LNCAP (cell line): ENCODE data around the gene DVL2.

Experiments used
- TF ChIP-seq, protein P1 (sequence below): fragments of 450-650 bp; IDR thresholded peaks from 2 replicates; pipeline ENCODE4 v1.5.1; 2017; ENCODE audit warnings: mild to moderate bottlenecking

Gene DVL2

DNA sequence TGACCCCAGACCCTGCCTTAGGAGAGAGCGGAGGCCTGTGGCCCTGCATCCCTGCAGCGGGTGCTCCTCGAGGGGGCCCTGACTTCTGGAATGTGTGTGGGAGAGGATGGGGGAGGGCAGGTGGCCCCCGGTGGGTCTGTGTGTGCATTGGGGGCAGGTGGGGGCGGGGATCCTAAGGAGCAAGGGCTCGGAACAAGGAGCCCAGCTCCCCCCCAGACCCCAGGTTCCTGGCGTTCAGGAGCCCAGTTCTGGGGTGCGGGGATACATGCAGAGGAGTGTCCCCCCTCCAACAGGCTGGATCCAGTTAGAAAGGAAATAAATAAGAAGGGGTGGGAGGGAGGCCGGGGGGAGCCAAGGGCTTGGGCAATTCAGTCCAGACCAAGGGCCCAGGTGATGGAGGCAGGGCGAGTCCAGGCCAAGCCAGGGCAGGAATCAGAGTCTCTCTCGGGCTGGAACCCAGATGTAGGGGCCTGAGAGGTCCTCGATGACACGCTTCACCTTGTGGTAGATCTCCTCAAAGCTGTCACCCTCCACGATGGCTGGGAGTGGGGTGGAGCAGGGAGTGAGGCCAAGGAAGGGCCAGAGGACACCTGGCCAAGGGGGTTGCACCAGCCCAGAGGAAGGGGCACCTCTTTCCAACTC is 43.9 kb downstream of the DVL2 start:
- TF ChIP-seq, protein P1, sequence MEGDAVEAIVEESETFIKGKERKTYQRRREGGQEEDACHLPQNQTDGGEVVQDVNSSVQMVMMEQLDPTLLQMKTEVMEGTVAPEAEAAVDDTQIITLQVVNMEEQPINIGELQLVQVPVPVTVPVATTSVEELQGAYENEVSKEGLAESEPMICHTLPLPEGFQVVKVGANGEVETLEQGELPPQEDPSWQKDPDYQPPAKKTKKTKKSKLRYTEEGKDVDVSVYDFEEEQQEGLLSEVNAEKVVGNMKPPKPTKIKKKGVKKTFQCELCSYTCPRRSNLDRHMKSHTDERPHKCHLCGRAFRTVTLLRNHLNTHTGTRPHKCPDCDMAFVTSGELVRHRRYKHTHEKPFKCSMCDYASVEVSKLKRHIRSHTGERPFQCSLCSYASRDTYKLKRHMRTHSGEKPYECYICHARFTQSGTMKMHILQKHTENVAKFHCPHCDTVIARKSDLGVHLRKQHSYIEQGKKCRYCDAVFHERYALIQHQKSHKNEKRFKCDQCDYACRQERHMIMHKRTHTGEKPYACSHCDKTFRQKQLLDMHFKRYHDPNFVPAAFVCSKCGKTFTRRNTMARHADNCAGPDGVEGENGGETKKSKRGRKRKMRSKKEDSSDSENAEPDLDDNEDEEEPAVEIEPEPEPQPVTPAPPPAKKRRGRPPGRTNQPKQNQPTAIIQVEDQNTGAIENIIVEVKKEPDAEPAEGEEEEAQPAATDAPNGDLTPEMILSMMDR = no peak

DNA sequence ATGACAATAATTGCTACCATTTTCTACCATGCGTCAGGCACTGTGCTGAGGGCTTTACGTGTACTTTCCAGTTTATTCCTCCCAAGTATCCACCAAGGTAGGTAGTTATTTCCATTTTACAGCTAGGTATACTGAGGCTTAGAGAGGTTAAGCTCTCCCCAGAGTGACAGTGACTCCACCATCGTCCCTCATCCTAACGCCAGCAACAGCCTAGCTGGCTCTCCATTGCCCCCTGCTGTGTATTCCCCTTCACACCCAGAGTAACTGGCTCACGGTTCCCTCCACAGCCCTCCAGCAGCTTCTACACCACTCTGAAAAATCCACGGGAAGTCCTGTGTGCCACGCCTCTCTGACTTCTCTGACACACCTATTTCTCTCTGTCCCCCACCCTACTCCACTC is 48.1 kb downstream of the DVL2 start:
- TF ChIP-seq, protein P1 = 0 out of 2 replicates have a peak, but pooled peaks have one; percentile 9

DNA sequence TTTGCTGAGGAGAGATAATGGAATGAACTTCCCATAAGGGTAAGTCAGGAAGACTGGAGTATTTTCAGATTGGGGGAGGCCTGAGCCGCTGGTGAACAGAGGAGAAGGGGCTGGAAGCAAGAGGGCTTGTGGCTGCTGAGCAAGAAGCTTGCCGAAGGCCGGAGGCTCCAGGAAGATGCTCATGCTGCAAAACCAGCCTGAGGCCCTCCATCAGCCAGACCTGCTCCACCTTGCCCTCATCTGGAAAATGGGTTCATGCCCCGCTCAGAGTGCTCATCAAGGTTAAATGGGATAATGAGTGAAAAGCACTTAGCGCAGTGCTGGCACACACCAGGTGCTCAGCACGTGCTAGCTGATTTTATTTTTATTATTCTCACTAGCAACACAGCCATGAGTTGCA is 49.7 kb downstream of the DVL2 start:
- TF ChIP-seq, protein P1 = no peak

DNA sequence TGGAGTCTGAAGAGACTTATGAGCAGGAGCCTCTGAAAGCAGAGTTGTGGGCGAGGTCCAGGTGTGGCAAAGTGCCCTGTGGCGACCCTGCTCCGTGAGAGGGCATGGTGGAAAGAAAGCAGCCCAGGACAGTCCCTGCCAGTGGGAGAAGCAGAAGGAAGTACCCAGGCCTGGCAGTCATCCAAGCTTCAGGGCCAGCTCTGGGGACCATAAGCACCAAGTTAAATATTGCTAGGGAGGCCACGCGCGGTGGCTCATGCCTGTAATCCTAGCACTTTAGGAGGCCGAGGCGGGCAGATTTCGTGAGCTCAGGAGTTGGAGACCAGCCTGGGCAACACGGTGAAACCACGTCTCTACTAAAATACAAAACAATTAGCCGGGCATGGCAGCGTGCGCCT is 50.2 kb downstream of the DVL2 start:
- TF ChIP-seq, protein P1 = no peak

DNA sequence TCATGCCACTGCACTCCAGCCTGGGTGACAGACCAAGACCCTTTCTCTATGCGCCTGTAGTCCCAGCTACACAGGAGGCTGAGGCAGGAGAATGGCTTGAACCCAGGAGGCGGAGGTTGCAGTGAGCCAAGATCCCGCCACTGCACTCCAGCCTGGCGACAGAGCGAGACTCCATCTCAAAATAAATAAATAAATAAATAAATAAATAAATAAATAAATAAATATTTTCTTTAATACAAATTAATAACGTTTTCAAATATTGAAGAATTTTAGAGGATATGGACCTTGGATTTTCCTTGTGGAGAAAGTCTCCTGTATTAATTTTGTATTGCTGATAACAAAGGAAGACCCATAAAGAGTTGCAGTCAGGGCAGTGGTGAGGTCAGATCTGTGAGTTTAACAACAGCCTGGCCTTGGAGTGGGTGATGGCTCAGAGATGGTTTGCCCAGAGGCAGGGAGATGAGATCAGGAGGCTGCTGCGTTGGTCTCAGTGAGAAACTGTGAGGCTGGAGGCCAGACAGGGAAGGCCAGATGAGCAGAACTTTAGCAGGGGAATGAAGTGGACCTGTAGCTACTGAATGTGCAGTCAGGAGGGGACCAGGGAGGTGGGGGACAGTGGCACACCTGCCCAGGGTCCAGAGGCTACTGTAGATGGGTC is 50.8 kb downstream of the DVL2 start:
- TF ChIP-seq, protein P1 = no peak

DNA sequence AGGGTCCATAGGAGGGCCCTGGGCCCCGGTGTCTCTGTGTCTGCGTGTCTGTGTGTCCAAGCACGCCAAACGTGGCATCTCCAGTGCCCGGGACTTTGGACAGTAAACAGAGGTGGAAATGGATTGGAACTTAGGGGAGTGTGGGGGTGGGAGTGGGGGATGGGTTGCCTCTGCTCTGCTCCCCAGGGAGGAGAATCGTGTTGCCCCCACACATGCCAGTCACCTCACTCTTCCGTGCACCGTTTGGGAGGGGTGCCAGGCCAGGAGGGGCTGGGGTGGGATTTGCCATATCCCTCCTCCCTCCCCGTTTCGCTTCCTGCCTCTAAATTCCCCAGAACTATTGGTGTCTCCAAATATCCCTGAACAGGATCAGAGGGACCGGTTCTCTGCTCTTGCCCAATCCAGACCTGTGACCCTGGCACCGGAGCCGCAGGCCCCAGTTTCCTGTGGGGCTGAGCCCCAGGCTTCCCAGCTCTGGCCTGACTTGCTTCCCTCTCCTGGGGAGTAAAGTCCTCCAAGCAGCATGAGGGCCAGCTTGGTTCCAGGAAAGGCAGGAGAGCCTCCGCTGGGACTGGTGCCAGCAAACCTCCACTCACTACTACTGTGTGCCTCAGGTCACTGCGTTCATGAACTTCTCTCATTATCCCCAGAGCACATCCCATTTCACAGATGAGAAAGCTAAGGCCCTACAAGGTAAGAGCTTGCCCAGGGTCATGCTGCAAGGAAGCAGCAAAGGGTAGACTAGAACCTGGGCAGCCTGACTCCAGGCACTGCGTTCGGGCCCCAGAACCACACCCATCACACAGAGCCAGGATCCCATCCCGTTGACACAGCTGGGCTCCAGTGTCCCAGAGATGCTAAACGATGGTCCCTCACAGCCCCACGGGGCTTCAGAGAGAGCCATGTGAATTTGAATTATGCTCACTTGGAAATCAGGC is 54.7 kb downstream of the DVL2 start, which contains the start of gene ASGR1:
Gene ASGR1, minus strand, starts transcription at position 54 of the 938 bp plus-strand sequence. CDS start 807 bp downstream, outside the sequence.
- TF ChIP-seq, protein P1 = no peak

DNA sequence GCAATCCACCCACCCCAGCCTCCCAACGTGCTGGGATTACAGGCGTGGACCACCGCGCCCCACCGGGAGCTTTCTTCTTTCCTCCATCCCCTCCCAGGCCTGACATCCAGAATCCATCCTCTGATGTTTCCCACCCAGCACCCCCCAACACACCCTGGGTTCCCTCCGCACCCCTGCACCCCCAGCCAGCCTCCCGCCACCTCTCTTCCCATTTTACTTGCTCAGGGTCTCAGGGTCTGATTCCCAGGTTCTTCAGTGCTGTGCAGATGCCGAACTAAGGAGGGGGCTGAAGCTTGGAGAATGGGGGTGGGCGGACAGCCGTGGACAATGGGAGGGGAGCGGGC is 55.4 kb downstream of the DVL2 start:
- TF ChIP-seq, protein P1 = no peak
